Ovary (tissue), 3 donors: ENCODE measurements around the gene RBBP7.

Experiments
- CTCF ChIP-seq, 3 donors: fragments of 450-650 bp in 2 of 3; fragments of 200-600 bp in 1 of 3; IDR thresholded peaks; one replicate each; pipeline versions ENCODE4 v1.5.1 to v1.8.0; 2016 to 2022; ENCODE audit warnings: antibody characterized with exemption in 3 of 3, mild to moderate bottlenecking in 1 of 3
- EP300 ChIP-seq: sonication (generic); formaldehyde crosslinking; IDR thresholded peaks from one replicate; pipeline ENCODE4 v1.6.1; 2017; ENCODE audit warnings: antibody characterized with exemption
- donor health status: DM: no; HTN: no; CAD: no.

GRCh38 chrX:16839852-16840460, 30.2 kb downstream of the RBBP7 start:
- TF ChIP-seq CTCF (IDR thresholded peaks at IDR 0.05) (no peak), EP300 (no peak)
